ENCODE data around the gene TNN. TPM values are rescaled to one million over a fixed set of nuclear protein-coding genes. Genes with fewer than 3 reads are reported as not detected.

The TNN gene
- total and polyA plus RNA-seq, 5 donors from 2014 or later, result 0.09 TPM; not detected in 4

DNA sequence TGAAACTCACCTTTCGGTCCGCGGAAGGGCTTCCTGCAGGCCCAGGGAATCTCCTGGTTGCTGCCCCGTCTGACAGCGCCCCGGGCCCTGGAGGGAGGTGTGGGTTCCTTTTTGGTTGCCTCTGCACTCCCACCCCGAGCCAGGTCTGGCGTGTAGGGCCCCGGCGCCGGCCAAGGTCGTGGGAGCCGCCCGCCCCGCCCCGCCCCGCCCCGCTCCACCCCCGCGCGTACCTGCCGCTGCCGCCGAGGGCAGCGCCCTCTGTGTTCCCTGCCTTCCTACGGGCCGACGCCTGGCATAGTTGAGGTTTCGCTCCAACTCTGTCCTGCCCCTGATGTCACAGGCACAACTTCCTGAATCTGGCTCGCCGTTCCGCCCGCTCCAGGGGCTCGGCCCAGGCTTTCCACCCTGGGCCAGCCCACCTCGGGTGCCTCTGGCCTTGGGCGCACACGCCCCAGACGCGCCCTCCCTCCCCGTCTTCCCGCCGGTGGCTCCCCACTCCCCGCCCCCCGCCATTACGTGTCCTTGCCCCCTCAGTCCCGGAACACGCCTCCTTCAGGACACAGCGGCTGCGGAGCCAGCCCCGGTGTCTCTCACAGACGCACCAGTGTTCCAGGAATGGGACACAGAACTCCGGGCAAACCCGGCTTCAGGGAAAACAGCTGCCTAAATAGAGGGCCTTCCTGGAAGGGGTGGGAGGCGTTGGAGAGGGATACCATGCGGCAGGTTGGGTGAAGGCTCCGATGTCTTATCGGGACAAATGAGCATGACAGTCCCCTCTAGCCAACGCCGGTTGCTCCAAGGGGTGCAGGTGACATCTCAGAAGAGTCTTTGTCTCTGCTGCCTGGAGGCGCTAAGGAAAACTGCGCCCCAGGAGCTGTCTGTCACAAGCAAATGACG, 125.2 kb downstream of the TNN start, which contains the start of gene KIAA0040:
Gene KIAA0040 (minus strand): TSS at position 147 of the 897 bp plus-strand sequence. CDS start 31,763 bp downstream, outside the sequence.
- DNase-seq (peak; percentile 42 to 75 (median 67)), ATAC-seq (ENCODE audit: low read depth in 2 of 2) (peak; percentile 51 to 64)
- H3K36me3 Mint-ChIP-seq, result peaks cover 20% of the 10 kb centered on the region
- H3K27ac Mint-ChIP-seq, result peak within 1 kb of the TSS; percentile 90 to 97 (median 95)
- H3K4me3 Mint-ChIP-seq, result peak within 1 kb of the TSS; percentile 99 to 100 (median 99)
- H3K27me3 Mint-ChIP-seq, result peaks cover 4% of the 10 kb centered on the region
- no peaks in the 10 kb centered on the region for H3K9me3 Mint-ChIP-seq
- H3K36me3 ChIP-seq (ENCODE audit: control insufficient read depth, insufficient read depth, low read length), result peaks cover 5% of the 10 kb centered on the region
- H3K4me1 ChIP-seq (ENCODE audit: control insufficient read depth, insufficient read depth, low read length, poor library complexity, severe bottlenecking), result peaks cover 46% of the 10 kb centered on the region
- no peaks in the 10 kb centered on the region for H3K9me3 ChIP-seq (ENCODE audit: control insufficient read depth in 2 of 2, low read length in 2 of 2)
- H3K4me3 ChIP-seq (ENCODE audit: low read depth, low read length), result peak within 1 kb of the TSS; percentile 95
- H3K4me1 Mint-ChIP-seq, result peaks cover 21 to 61% (median 36%) of the 10 kb centered on the region in 4 donors
- peak within 1 kb of the TSS; percentile 80 for H3K27ac ChIP-seq (ENCODE audit: insufficient read depth, low read length, poor library complexity, severe bottlenecking)
- H3K27me3 ChIP-seq (ENCODE audit: control insufficient read depth, insufficient read depth, low read length), result no peaks in the 10 kb centered on the region

DNA sequence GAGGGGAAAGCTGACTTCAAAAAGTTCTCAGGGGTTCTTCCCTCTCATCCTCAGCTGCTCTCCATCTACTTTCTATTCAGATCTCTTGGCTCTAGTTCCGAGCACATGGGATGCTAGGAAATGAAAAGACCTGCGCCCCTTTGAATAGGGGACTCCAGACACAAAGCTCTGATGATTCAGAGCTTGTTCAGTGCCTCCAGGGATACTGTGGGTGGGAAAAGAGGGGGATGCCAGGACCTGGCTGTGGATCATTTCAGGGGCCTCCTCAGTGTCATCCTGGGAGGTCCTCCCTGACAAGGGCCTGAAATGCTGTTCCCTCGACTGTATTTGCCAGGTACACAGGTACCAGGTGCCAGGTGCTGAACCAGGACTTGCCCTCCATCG, 125.9 kb downstream of the TNN start:
- Mint-ChIP-seq H3K36me3 (peaks cover 19% of the 10 kb centered on the region), H3K4me3 (peak overlapping the region; percentile 86 to 100 (median 99)), H3K27me3 (peaks cover 7% of the 10 kb centered on the region), H3K27ac (peak overlapping the region; percentile 44 to 90 (median 85)), H3K4me1 (peaks cover 20 to 55% (median 32%) of the 10 kb centered on the region in 4 donors), H3K9me3 (no peaks in the 10 kb centered on the region)
- no peak for DNase-seq
- Histone ChIP-seq H3K4me1 (ENCODE audit: control insufficient read depth, insufficient read depth, low read length, poor library complexity, severe bottlenecking) (peaks cover 40% of the 10 kb centered on the region), H3K9me3 (ENCODE audit: control insufficient read depth in 2 of 2, low read length in 2 of 2) (no peaks in the 10 kb centered on the region), H3K27ac (ENCODE audit: insufficient read depth, low read length, poor library complexity, severe bottlenecking) (no peak overlapping the region), H3K4me3 (ENCODE audit: low read depth, low read length) (no peak overlapping the region), H3K36me3 (ENCODE audit: control insufficient read depth, insufficient read depth, low read length) (peaks cover under 1% of the 10 kb centered on the region), H3K27me3 (ENCODE audit: control insufficient read depth, insufficient read depth, low read length) (peaks cover 2% of the 10 kb centered on the region)
- no peak for ATAC-seq (ENCODE audit: low read depth in 2 of 2)

- Histone ChIP-seq H3K4me1 (ENCODE audit: control insufficient read depth, insufficient read depth, low read length, poor library complexity, severe bottlenecking) (peaks cover 22% of the 10 kb centered on the region), H3K9me3 (ENCODE audit: control insufficient read depth in 2 of 2, low read length in 2 of 2) (no peaks in the 10 kb centered on the region), H3K27me3 (ENCODE audit: control insufficient read depth, insufficient read depth, low read length) (peaks cover 4% of the 10 kb centered on the region), H3K36me3 (ENCODE audit: control insufficient read depth, insufficient read depth, low read length) (no peaks in the 10 kb centered on the region), H3K27ac (ENCODE audit: insufficient read depth, low read length, poor library complexity, severe bottlenecking) (no peak overlapping the region), H3K4me3 (ENCODE audit: low read depth, low read length) (no peak overlapping the region)
- ATAC-seq (ENCODE audit: low read depth in 2 of 2) (no peak), DNase-seq (no peak)
- Mint-ChIP-seq H3K4me3 (peak overlapping the region in 1 of 4 donors; percentile 4), H3K9me3 (no peaks in the 10 kb centered on the region), H3K27me3 (peaks cover 15% of the 10 kb centered on the region), H3K36me3 (peaks cover 10% of the 10 kb centered on the region), H3K4me1 (peaks cover 15 to 37% (median 16%) of the 10 kb centered on the region in 4 donors), H3K27ac (peak overlapping the region in 2 of 3 donors; percentile 5 to 26)
Measured at GRCh38 chr1:175195281-175195680, 127.6 kb downstream of the TNN start.

DNA sequence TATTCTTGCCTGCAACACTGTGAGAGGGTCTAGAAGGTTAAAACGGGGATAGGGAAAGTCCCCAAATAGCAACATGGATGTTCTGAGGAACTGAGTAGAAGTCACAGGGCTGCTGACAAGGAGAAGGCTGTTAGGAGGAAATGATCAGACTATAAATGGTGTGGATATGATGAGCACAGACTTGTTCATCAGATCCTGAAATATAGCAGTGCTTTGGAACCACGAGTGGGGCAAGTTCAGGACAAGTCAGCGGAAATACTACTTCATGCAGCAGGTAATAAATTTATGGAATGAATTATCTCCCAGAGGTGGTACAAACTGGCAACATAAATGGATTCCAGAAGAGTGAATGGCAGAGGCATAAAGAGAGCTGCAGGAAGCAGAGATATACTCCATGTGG, 128.2 kb downstream of the TNN start:
- peaks cover 17% of the 10 kb centered on the region for H3K4me1 ChIP-seq (ENCODE audit: control insufficient read depth, insufficient read depth, low read length, poor library complexity, severe bottlenecking)
- no peaks in the 10 kb centered on the region for H3K9me3 ChIP-seq (ENCODE audit: control insufficient read depth in 2 of 2, low read length in 2 of 2)
- Mint-ChIP-seq H3K4me3 (peak overlapping the region in 1 of 4 donors; percentile 4), H3K9me3 (no peaks in the 10 kb centered on the region), H3K27me3 (peaks cover 15% of the 10 kb centered on the region), H3K4me1 (peaks cover 10 to 32% (median 12%) of the 10 kb centered on the region in 4 donors), H3K27ac (peak overlapping the region in 2 of 3 donors; percentile 26 to 70), H3K36me3 (peaks cover 5% of the 10 kb centered on the region)
- peaks cover 4% of the 10 kb centered on the region for H3K27me3 ChIP-seq (ENCODE audit: control insufficient read depth, insufficient read depth, low read length)
- ATAC-seq (ENCODE audit: low read depth in 2 of 2), result no peak
- no peak overlapping the region for H3K4me3 ChIP-seq (ENCODE audit: low read depth, low read length)
- H3K36me3 ChIP-seq (ENCODE audit: control insufficient read depth, insufficient read depth, low read length), result no peaks in the 10 kb centered on the region
- H3K27ac ChIP-seq (ENCODE audit: insufficient read depth, low read length, poor library complexity, severe bottlenecking), result no peak overlapping the region
- DNase-seq, result no peak

DNA sequence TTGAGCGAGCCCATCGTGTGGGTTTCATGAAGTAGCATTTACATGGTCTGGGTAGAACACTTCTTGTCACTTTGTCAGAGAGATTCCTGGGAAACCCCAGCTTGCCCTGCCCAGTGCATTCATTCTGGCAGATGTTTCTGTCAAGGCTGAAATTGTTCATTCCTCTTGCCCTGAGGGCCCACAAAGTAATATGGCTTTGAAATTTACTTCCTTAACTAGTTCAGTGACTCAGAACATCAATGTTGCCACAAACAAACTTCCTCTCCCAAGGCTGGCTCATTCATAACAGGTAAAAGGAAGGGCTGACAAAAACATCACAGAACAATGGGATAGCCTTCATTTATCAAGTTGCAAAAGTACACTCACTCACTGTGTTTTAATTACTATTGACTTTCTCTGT, 129.9 kb downstream of the TNN start:
- H3K36me3 ChIP-seq (ENCODE audit: control insufficient read depth, insufficient read depth, low read length), result no peaks in the 10 kb centered on the region
- no peak overlapping the region for H3K4me3 ChIP-seq (ENCODE audit: low read depth, low read length)
- Mint-ChIP-seq H3K36me3 (no peaks in the 10 kb centered on the region), H3K27me3 (peaks cover 20% of the 10 kb centered on the region), H3K9me3 (no peaks in the 10 kb centered on the region), H3K27ac (no peak overlapping the region), H3K4me1 (peaks cover 5 to 23% (median 6%) of the 10 kb centered on the region in 4 donors), H3K4me3 (no peak overlapping the region)
- H3K4me1 ChIP-seq (ENCODE audit: control insufficient read depth, insufficient read depth, low read length, poor library complexity, severe bottlenecking), result peaks cover 10% of the 10 kb centered on the region
- H3K27me3 ChIP-seq (ENCODE audit: control insufficient read depth, insufficient read depth, low read length), result peaks cover 4% of the 10 kb centered on the region
- peak in 1 of 3 donors; percentile 31 for DNase-seq
- H3K9me3 ChIP-seq (ENCODE audit: control insufficient read depth in 2 of 2, low read length in 2 of 2), result no peaks in the 10 kb centered on the region
- no peak for ATAC-seq (ENCODE audit: low read depth in 2 of 2)
- no peak overlapping the region for H3K27ac ChIP-seq (ENCODE audit: insufficient read depth, low read length, poor library complexity, severe bottlenecking)

Other genes with a start within 250 kb of the TNN start
- 88.1 TPM for gene CACYBP, start 67.9 kb upstream of the TNN start, total RNA-seq
- 100 to 1,000 TPM; 153 to 217 (median 186) TPM for gene CACYBP, start 67.9 kb upstream of the TNN start, polyA plus RNA-seq
- 15.2 TPM for gene MRPS14, start 44.4 kb upstream of the TNN start, total RNA-seq
- gene MRPS14, start 44.4 kb upstream of the TNN start, polyA plus RNA-seq, result 10 to 100 TPM; 60.3 to 83.8 (median 75.2) TPM
- 50.1 TPM for gene KIAA0040, start 124.9 kb downstream of the TNN start, total RNA-seq
- gene KIAA0040, start 124.9 kb downstream of the TNN start, polyA plus RNA-seq, result 10 to 100 TPM; 53.1 to 63.3 (median 57.1) TPM